CD4-positive, alpha-beta memory T cell (primary cell): ENCODE measurements around the gene CARD14. TPM values are rescaled to one million over a fixed set of nuclear protein-coding genes. Genes with fewer than 3 reads are reported as not detected.

Experiments
- CTCF ChIA-PET: fragments of 350-600 bp; sonication (Branson Sonifier 250); formaldehyde crosslinking; loops from one replicate; lab custom pipeline; 2021; ENCODE audit warnings: inconsistent platforms; ENCODE audit not compliant: partially characterized antibody; lab: Charles Lee
- POLR2A ChIA-PET: fragments of 350-600 bp; sonication (Branson Sonifier 250); formaldehyde crosslinking; loops from one replicate; lab custom pipeline; 2021; ENCODE audit not compliant: partially characterized antibody; lab: Charles Lee
- DNase-seq, 5 donors: peaks; one replicate each; pipeline versions ENCODE4 v3.0.0 to v3.0.0-alpha.2; 2020 to 2022; ENCODE audit warnings: mixed read lengths in 1 of 5
- H3K27ac ChIP-seq: one replicate; pipeline ENCODE4 v1.7.0; 2013; ENCODE audit warnings: low read depth, low read length
- H3K27me3 ChIP-seq: 2 replicates; pipeline ENCODE4 v1.7.0; 2013; ENCODE audit warnings: mild to moderate bottlenecking, low read length, moderate library complexity; ENCODE audit not compliant: insufficient read depth
- H3K36me3 ChIP-seq: 2 replicates; pipeline ENCODE4 v1.7.0; 2013; ENCODE audit warnings: mild to moderate bottlenecking, low read length, moderate library complexity; ENCODE audit not compliant: insufficient read depth
- H3K4me1 ChIP-seq: 2 replicates; pipeline ENCODE4 v1.7.0; 2013; ENCODE audit warnings: mild to moderate bottlenecking, low read length, moderate library complexity; ENCODE audit not compliant: insufficient read depth
- H3K4me3 ChIP-seq, 2 donors: one replicate each; pipeline ENCODE4 v1.7.0; 2013; ENCODE audit warnings: low read length in 2 of 2, mild to moderate bottlenecking in 1 of 2
- H3K9me3 ChIP-seq, 2 donors: one replicate each; pipeline ENCODE4 v1.7.0; 2013; ENCODE audit warnings: low read length in 2 of 2, control low read depth in 1 of 2; ENCODE audit not compliant: control insufficient read depth in 1 of 2
- H3K27ac Mint-ChIP-seq, 7 donors: one replicate each; pipeline ENCODE4 v1.8.0; 2020 to 2021; ENCODE audit warnings: mixed read lengths in 7 of 7, mild to moderate bottlenecking in 6 of 7, inconsistent platforms in 3 of 7, moderate library complexity in 3 of 7
- H3K27me3 Mint-ChIP-seq, 2 donors: one replicate each; pipeline ENCODE4 v1.8.0; 2020 to 2021; ENCODE audit warnings: mixed read lengths in 2 of 2
- H3K36me3 Mint-ChIP-seq, 2 donors: one replicate each; pipeline ENCODE4 v1.8.0; 2020 to 2021; ENCODE audit warnings: mixed read lengths in 2 of 2, inconsistent platforms in 1 of 2, mild to moderate bottlenecking in 1 of 2
- H3K4me1 Mint-ChIP-seq, 4 donors: one replicate each; pipeline ENCODE4 v1.8.0; 2020 to 2021; ENCODE audit warnings: mixed read lengths in 4 of 4, mild to moderate bottlenecking in 1 of 4
- H3K4me3 Mint-ChIP-seq, 8 donors: one replicate each; pipeline ENCODE4 v1.8.0; 2020 to 2021; ENCODE audit warnings: mixed read lengths in 8 of 8, mild to moderate bottlenecking in 7 of 8, moderate library complexity in 6 of 8, inconsistent platforms in 3 of 8
- H3K9me3 Mint-ChIP-seq, 8 donors: one replicate each; pipeline ENCODE4 v1.8.0; 2020 to 2021; ENCODE audit warnings: mixed read lengths in 8 of 8, mild to moderate bottlenecking in 5 of 8, inconsistent platforms in 3 of 8, moderate library complexity in 1 of 8
- intact Hi-C: fragments of 100-400 bp; cut with micrococcal nuclease; formaldehyde crosslinking; loops from one replicate; pipeline ENCODE4 v1.15.1; 2023
- polyA plus RNA-seq, 2 donors: library from polyadenylated mRNA; unstranded; fragments of 300-500 nt; fragmentation: Illumina TruSeq; gene quantifications; one replicate each; pipeline ENCODE4 v1.2.3, GENCODE V29; 2021
- total RNA-seq, 2 experiments: library from RNA; stranded (reverse); gene quantifications; one replicate each; pipeline ENCODE4 v1.2.3, GENCODE V29; 2021

The CARD14 gene
- total and polyA plus RNA-seq, 4 experiments from 2014 or later, result 0.07 to 0.09 TPM; not detected in 2

DNA sequence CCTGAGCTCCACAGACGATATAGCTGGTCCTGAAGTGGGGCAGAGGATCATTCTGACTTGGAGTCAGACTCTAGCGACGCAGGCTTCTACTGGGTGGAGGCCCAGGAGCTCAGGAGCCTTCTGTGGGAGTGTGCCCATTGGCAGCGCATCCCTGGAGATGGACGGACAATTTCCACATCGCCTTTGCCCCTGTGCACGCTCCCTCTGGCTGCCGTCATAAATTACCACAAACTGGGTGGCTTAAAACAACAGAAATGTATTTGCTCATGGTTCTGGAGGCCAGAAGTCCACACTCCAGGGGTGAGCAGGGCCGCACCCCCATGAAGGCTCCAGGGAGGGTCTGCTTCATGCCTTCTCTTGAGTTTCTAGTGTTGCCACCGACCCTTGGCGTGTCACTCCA is 6.9 kb downstream of the CARD14 start:
- intact Hi-C loops, result no loop called here
- ChIA-PET POLR2A (no interaction called here), CTCF (no interaction called here)
- Histone ChIP-seq H3K27ac (no peak overlapping the region), H3K27me3 (peaks cover 6% of the 10 kb centered on the region), H3K4me1 (no peaks in the 10 kb centered on the region), H3K36me3 (no peaks in the 10 kb centered on the region), H3K9me3 (no peaks in the 10 kb centered on the region), H3K4me3 (no peak overlapping the region)
- Mint-ChIP-seq H3K27ac (no peak overlapping the region), H3K4me1 (no peaks in the 10 kb centered on the region), H3K27me3 (peaks cover 3 to 6% of the 10 kb centered on the region in 2 donors), H3K4me3 (no peak overlapping the region), H3K9me3 (no peaks in the 10 kb centered on the region), H3K36me3 (no peaks in the 10 kb centered on the region)
- DNase-seq, result no peak

DNA sequence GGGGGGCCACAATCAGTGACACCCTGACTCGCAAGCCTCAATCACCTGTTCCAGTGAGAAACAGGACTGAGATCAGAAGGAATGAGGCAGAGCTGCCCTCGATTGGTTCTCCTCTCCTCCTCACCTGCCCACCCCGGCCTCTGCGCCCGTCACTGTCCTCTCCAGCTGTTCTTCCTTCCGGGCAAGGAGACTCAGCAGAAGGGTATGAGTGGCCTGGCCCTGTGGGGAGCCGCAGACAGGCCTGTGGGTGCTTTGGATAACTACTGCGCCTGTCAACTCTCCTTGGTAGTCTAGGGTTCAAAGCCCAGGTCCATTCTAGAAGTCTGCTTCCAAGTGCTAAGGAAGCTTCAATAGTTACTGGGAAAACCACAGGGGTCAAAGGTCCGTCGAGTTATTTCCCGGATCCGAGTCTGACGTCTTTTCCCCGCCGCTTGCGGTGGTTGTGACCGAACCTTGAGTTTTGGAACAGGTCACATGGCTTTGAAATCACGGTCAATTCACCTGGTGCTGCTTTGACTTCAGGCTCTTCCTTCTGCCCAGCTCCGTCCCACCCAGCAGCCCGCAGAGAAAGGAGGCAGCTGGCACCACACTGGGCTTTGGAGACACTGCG is 8.3 kb downstream of the CARD14 start:
- H3K4me3 Mint-ChIP-seq, result no peak overlapping the region
- ChIA-PET CTCF (no interaction called here), POLR2A (no interaction called here)
- peaks cover 6% of the 10 kb centered on the region for H3K27me3 ChIP-seq
- no peak overlapping the region for H3K4me3 ChIP-seq
- no peaks in the 10 kb centered on the region for H3K9me3 Mint-ChIP-seq
- H3K4me1 Mint-ChIP-seq, result no peaks in the 10 kb centered on the region
- DNase-seq, result no peak
- intact Hi-C loops, result no loop called here
- no peaks in the 10 kb centered on the region for H3K36me3 Mint-ChIP-seq
- no peaks in the 10 kb centered on the region for H3K9me3 ChIP-seq
- H3K27ac Mint-ChIP-seq, result no peak overlapping the region
- no peaks in the 10 kb centered on the region for H3K4me1 ChIP-seq
- no peak overlapping the region for H3K27ac ChIP-seq
- H3K36me3 ChIP-seq, result no peaks in the 10 kb centered on the region
- peaks cover 3 to 6% of the 10 kb centered on the region in 2 donors for H3K27me3 Mint-ChIP-seq

DNA sequence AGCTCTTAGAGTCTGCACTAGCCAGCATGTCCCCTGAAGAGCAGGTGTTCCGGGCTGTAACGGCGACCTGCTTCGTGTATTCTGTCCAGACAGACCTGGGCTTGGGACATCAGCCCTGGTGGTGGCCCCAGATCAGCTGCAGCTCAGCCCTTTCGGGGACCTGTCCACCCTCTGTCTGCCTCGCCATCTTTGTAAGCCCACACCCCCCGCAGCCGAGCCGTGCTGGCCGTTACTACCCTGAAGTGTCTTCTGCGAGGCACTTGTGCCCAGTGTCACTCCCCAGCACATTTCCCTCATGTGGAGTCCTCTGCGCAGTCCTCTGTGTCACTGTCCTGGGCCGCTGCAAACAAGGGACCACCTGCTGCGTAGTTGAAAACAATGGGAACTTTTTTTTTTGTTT is 10.4 kb downstream of the CARD14 start:
- no peaks in the 10 kb centered on the region for H3K9me3 ChIP-seq
- ChIA-PET POLR2A (no interaction called here), CTCF (no interaction called here)
- Mint-ChIP-seq H3K36me3 (no peaks in the 10 kb centered on the region), H3K27me3 (peaks cover 3 to 6% of the 10 kb centered on the region in 2 donors), H3K4me1 (no peaks in the 10 kb centered on the region), H3K9me3 (no peaks in the 10 kb centered on the region), H3K27ac (no peak overlapping the region), H3K4me3 (no peak overlapping the region)
- H3K27ac ChIP-seq, result no peak overlapping the region
- DNase-seq, result no peak
- intact Hi-C loops, result no loop called here
- H3K36me3 ChIP-seq, result no peaks in the 10 kb centered on the region
- no peaks in the 10 kb centered on the region for H3K4me1 ChIP-seq
- peaks cover 6% of the 10 kb centered on the region for H3K27me3 ChIP-seq
- H3K4me3 ChIP-seq, result no peak overlapping the region

DNA sequence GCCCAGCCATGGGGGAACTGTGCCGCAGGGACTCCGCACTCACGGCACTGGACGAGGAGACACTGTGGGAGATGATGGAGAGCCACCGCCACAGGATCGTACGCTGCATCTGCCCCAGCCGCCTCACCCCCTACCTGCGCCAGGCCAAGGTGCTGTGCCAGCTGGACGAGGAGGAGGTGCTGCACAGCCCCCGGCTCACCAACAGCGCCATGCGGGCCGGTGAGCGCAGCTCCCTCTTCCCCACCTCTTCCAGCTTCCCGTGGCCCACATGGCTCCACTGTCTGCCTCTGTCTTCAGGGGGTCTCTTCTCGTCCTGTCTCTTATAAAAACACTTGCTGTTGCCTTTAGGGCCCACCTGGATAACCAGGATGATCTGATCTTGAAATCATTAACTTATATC is 11.6 kb downstream of the CARD14 start:
- Mint-ChIP-seq H3K36me3 (no peaks in the 10 kb centered on the region), H3K4me3 (no peak overlapping the region), H3K4me1 (no peaks in the 10 kb centered on the region), H3K27me3 (peaks cover 0 to 4% of the 10 kb centered on the region in 2 donors), H3K9me3 (peaks cover 0 to 1% (median 0%) of the 10 kb centered on the region in 8 donors), H3K27ac (no peak overlapping the region)
- ChIA-PET POLR2A (no interaction called here), CTCF (no interaction called here)
- intact Hi-C loops, result no loop called here
- no peaks in the 10 kb centered on the region for H3K36me3 ChIP-seq
- peaks cover 6% of the 10 kb centered on the region for H3K27me3 ChIP-seq
- no peak overlapping the region for H3K27ac ChIP-seq
- DNase-seq, result no peak
- H3K9me3 ChIP-seq, result no peaks in the 10 kb centered on the region
- H3K4me1 ChIP-seq, result no peaks in the 10 kb centered on the region
- no peak overlapping the region for H3K4me3 ChIP-seq

DNA sequence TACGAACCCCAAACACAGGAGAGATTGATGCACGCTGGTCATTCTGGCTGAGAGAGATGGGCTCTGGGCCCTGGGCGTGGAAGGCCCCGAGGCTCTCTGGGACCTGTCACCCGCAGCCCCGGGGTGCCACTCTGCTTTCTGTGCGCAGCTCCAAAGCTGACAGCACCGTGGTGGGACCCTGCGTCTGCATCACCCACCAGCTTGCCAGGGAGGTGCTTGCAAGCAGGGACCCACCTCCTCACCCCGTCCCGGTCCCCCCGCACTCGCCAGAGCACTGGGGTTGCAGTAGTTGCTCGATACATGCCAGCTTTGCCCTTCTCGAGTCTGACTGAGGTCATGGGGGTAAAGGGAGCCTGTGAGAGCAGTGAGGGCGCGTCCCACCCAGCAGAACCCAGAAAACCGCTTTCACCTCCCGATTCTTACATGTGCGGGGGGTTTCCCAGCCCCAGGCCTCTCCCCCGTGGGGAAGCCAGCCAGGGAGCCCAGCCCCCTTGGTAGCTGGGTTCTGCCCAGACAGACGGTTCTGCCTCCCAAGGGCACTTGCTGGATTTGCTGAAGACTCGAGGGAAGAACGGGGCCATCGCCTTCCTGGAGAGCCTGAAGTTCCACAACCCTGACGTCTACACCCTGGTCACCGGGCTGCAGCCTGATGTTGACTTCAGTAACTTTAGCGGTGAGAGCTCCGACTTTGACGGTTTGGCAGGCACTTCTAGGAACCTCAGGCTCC is 12.5 kb downstream of the CARD14 start:
- ChIA-PET POLR2A (no interaction called here), CTCF (no interaction called here)
- DNase-seq, result no peak
- intact Hi-C loops, result no loop called here
- Mint-ChIP-seq H3K9me3 (peaks cover 0 to 1% (median 0%) of the 10 kb centered on the region in 8 donors), H3K27ac (no peak overlapping the region), H3K36me3 (no peaks in the 10 kb centered on the region), H3K4me3 (no peak overlapping the region), H3K27me3 (peaks cover 0 to 4% of the 10 kb centered on the region in 2 donors), H3K4me1 (no peaks in the 10 kb centered on the region)
- Histone ChIP-seq H3K4me3 (no peak overlapping the region), H3K27ac (no peak overlapping the region), H3K27me3 (peaks cover 6% of the 10 kb centered on the region), H3K36me3 (no peaks in the 10 kb centered on the region), H3K9me3 (no peaks in the 10 kb centered on the region), H3K4me1 (no peaks in the 10 kb centered on the region)

DNA sequence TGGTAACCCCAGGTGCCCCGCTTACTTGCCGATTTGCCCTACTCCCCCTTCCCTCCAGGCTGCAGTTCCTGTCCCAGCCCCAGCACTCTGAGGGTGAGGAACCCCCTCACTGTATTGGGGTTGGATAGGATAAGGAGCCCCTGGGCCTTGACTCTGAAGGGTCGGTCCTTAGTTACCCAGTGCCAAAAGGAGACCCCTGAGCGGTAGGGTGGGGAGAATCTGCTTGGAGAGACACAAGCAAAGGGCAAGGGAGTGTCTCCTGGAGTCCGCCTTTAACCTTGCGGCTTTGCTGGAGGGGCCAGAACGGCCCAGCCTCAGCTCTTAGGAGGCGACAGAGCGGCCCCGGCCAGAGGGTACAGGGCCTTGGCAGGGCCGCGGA is 13.0 kb downstream of the CARD14 start:
- Histone ChIP-seq H3K27me3 (peaks cover 6% of the 10 kb centered on the region), H3K4me1 (no peaks in the 10 kb centered on the region), H3K27ac (no peak overlapping the region), H3K36me3 (no peaks in the 10 kb centered on the region), H3K9me3 (no peaks in the 10 kb centered on the region), H3K4me3 (no peak overlapping the region)
- H3K36me3 Mint-ChIP-seq, result no peaks in the 10 kb centered on the region
- H3K9me3 Mint-ChIP-seq, result peaks cover 0 to 1% (median 0%) of the 10 kb centered on the region in 8 donors
- DNase-seq, result no peak
- no peaks in the 10 kb centered on the region for H3K4me1 Mint-ChIP-seq
- H3K27ac Mint-ChIP-seq, result no peak overlapping the region
- ChIA-PET POLR2A (no interaction called here), CTCF (no interaction called here)
- H3K4me3 Mint-ChIP-seq, result no peak overlapping the region
- intact Hi-C loops, result no loop called here
- peaks cover 0 to 5% of the 10 kb centered on the region in 2 donors for H3K27me3 Mint-ChIP-seq

DNA sequence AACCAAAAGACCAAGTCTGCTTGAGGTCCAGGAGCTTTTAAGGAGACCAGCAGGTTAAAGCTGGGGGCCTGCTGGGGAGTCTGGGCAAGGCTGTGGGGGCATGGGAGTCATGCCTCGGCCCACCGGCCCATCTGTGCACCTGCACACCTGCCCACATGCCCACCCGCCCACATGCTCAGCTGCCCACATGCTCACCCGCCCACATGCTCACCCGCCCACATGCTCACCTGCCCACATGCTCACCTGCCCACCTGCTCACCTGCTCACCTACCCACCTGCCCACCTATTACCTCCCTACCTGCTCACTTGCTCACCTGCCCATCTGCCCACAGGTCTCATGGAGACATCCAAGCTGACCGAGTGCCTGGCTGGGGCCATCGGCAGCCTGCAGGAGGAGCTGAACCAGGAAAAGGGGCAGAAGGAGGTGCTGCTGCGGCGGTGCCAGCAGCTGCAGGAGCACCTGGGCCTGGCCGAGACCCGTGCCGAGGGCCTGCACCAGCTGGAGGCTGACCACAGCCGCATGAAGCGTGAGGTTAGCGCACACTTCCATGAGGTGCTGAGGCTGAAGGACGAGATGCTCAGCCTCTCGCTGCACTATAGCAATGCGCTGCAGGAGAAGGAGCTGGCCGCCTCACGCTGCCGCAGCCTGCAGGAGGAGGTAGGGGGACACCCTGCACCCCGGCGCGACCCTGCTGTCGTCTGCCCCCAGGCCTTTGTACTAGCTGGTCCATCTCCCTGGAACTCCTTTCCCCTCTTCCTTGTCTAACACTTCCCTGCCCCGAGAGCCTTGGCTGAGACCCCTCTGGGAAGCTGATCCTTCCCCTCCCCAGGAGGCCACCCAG is 14.0 kb downstream of the CARD14 start:
- H3K4me1 ChIP-seq, result no peaks in the 10 kb centered on the region
- H3K4me3 Mint-ChIP-seq, result no peak overlapping the region
- H3K27ac ChIP-seq, result no peak overlapping the region
- no peaks in the 10 kb centered on the region for H3K36me3 ChIP-seq
- no peaks in the 10 kb centered on the region for H3K4me1 Mint-ChIP-seq
- peaks cover 0 to 1% (median 0%) of the 10 kb centered on the region in 8 donors for H3K9me3 Mint-ChIP-seq
- H3K27me3 ChIP-seq, result peaks cover 6% of the 10 kb centered on the region
- ChIA-PET POLR2A (no interaction called here), CTCF (no interaction called here)
- DNase-seq, result no peak
- H3K36me3 Mint-ChIP-seq, result no peaks in the 10 kb centered on the region
- H3K4me3 ChIP-seq, result no peak overlapping the region
- H3K27ac Mint-ChIP-seq, result no peak overlapping the region
- intact Hi-C loops, result no loop called here
- H3K27me3 Mint-ChIP-seq, result peaks cover 0 to 6% of the 10 kb centered on the region in 2 donors
- H3K9me3 ChIP-seq, result no peaks in the 10 kb centered on the region
